ENCODE measurements around the gene GSTT4.
"Not testable (repeated sequence)": the region's sequence is repeated elsewhere in the genome, so short reads cannot be mapped to it uniquely, and the experiment has no call there.

Gene GSTT4

DNA sequence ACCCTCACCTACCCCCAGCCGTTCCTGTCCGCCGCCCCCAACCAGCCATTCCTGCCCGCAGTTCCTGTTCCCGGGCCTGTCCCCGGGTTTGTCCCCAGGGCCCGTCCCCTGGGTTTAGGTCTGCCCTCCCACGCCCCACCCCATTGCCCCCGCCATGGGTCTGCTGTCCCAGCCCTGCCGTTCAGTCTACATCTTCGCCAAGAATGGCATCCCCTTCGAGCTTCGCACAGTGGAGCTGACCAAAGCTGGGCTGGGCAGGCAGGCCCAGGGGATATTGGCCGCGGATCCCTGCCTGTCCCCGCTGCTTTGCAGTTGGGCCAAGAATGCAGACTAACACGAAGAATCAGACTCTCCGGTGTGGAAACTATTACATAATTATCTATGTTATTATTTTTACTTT is 55.5 kb downstream of the GSTT4 start:
- not testable (repeated sequence) for DNase-seq

Data from midbrain (tissue), 1 donor.